Activated effector memory CD4-positive, alpha-beta T cell treated with anti-CD3 and anti-CD28 coated beads, Interleukin-2, amount 50 U/mL, for 16 hours (primary cell): ENCODE data around the gene SVEP1.
"Not testable (repeated sequence)": the region's sequence is repeated elsewhere in the genome, so short reads cannot be mapped to it uniquely, and the experiment has no call there.

Experiments
- DNase-seq: peaks from one replicate; pipeline ENCODE4 v3.0.0-alpha.2; 2020

Gene SVEP1

DNA sequence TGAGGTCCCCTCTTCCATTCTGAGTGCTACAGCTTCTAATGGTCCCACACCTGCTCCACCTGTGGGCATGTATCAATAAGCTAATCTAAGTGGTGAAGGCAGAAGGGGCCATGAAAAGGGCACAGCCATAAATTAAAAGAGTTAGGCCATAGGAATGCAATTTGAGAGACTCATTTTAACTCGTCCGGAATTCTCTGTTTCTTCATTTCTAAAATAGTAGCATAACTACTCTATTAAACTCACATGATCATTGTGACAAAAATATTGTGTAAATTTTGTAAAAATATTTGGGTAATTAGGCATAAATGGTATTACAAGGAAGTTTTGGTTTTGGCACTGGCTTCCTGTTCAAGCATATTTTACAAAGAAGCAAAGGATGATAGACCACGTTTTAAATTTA, 138.7 kb downstream of the SVEP1 start:
- DNase-seq, result no peak

DNA sequence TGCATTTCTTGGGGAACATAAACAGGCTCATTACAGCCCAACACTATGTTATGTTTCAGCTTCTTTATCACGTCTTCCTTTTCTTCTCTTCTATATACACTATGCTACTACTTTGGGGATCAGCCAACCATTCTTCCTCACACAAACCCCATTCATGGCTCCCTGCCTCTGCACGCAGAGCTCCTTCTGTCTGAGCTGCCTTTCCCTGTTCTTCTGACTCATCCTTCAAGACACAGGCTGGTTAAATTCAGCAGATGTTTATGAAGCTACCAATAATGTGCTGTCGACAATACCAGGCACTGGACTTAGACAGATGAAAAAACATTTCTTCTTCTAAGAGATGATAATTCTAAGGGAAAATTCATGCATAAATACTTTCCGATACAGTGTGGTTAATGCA, 139.4 kb downstream of the SVEP1 start:
- no peak for DNase-seq

DNA sequence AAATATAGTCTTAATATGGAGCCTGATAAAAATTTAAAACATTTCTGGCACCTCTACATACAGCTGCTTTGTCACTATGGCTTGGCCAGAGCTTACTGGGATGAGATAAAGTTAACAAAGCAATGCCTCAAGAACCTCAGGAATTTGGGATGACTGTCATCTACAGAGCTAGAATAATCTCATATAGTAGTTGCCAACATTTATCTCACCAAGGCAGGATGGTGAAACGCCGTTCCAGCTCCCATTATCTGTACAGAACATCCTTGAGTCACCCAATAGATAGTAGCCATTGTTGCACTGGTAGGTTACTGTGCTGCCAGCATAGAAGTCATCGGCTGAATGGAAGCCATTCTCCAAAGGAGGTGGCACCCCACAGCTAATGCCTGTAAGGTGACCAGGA, 147.3 kb downstream of the SVEP1 start:
- DNase-seq, result no peak

DNA sequence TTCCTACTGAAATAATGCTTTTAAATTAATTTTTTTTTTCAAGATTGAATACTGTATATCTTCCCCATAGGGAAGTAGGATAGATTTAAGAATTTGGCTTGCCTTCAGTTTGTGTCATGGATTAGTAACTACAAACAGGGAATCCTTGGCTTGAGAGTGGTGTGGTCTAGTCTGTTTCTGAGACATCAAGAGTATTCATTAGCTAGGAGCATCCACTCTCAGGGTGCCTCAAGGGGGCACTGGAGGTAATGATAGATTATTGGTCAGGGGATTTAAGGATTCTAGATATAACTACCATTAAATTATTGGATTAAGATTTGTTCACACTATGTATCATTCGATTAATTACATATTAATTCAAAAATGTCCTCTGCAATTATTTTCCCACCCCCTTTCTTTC, 150.1 kb downstream of the SVEP1 start:
- no peak for DNase-seq

DNA sequence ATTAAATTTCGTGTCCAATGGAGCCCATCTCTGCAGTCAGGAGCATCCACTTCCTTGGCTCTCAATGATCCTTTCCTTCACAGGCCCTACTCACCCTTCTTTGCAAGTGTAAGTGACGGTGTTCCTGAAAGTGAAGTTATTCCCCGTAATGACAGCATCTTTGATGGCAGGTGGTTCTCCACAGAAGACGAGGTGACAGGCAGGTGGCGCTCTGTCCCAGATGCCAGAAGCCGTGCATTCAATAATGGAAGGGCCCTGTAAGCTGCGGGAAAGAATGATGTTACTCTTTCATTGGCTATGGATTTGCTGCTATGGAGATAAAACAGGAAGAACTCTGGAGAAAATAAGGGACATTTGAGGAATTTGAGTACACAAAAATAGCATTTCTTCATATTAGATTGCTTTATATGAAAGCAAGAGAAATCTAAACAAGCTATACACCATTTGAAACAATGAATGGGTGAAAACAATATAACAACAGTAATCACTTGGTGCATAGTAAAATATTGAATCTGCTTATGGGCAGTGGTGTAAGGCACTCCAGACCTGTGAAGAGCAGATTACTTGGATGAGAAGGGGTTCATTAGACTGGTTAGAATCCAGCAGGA, 151.9 kb downstream of the SVEP1 start:
- no peak for DNase-seq

DNA sequence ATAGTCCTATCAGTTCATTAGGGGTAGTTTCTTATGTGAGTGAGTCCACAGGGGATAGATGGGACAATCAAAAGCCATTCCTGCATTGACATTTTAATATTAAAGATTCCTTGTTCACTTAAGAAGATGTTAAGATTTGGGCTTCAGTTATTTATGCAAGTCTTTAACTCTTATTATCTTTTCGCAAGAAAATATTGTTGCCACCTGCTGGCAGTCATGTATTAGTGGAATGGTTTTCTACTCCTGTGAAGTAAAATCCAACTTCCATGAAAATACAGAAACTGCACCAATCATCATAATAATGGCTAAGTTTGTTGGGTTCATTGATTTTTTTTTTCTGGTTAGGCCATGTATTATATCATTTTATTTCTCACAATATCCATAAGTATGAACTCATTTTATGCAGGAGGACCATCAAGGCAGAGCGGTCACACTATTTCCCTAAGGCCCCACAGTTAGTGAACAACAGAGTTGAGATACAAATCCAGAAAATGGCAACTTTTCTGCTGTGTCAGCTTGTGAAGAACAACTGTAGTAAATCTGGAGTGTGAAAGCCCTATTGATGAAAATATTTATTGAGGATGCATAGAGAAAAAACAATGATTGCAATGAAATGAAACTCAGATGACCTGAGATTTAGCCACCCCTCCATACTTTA, 153.4 kb downstream of the SVEP1 start:
- DNase-seq, result no peak

DNA sequence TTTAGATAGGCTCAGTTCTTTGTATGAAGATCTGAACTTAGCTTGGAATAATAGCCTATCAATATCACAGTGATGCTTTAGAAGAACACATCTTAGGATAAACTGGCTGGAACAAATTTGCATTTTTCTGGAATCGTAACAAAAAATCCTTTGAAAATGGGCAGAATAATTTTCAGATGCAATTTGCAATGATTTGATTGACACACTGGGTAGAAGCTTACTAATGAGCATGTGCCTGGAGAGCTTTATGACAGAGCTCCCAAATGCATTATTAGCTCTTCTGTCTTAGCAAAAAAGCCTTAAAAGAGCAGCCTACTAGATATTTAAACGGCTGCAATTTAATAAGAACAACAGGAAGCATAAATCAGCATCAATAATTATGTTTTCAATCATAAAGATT, 165.1 kb downstream of the SVEP1 start:
- DNase-seq, result no peak

DNA sequence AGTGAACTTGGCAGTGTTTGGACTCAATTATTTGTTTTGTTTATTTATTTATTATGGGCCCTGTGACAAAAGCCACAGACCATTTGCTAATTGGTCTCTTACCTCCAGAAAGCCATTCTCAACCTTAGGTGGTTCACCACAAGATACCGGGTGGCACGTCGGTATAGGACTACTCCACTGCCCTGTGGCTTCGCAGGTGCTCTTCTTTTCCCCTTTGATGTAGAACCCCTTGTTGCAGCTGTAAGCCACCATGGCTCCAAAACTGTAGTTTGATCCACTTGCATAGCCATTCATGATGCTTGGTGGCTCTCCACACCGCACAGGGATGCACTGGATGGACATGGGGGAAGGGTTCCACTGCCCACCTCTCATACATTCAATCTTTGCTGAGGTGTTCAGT, 168.6 kb downstream of the SVEP1 start:
- no peak for DNase-seq

DNA sequence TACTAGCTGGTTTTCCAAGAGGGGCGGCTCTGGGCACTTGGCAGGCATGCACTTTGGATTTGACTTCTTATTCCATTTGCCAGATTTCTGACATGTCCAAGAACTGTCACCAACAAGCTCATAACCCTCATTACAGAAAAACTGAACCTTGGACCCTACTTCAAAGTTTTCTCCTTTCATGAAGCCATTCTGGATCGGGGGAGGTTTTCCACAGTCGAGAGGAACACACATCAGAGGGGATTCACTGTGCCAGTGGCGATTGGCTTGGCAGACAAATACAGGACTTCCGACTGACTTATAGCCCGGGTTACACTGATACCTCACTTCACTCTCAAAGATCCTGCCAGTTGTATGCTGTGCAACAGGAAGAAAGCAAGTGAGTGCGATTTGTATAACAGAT, 170.9 kb downstream of the SVEP1 start:
- no peak for DNase-seq

DNA sequence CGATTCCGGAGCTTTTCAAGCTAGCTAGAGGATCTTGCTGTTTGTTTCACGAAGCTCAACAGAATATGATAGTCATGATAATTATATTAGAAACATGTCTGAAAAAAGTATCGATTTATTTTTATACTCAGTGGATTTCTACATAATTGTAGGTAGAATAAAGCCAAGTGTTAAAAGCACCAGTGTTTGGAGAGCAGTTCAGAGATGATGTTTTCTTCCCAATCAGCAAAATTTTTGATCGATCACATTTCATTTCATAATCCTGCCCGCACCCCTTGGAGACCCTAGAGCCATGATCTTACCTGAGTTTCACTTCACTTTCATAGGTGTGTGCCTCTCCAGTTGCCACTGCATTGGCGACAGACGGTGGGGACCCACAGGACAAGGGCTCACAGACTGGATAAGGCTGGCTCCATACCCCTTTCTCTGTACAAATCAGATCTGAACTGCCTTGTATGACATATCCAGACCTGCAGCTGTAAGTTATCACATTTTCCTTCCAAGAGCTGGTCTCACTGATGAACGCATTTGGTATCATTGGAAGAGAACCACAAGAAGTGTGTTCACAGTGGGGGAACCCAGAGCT, 173.6 kb downstream of the SVEP1 start:
- DNase-seq, result no peak

DNA sequence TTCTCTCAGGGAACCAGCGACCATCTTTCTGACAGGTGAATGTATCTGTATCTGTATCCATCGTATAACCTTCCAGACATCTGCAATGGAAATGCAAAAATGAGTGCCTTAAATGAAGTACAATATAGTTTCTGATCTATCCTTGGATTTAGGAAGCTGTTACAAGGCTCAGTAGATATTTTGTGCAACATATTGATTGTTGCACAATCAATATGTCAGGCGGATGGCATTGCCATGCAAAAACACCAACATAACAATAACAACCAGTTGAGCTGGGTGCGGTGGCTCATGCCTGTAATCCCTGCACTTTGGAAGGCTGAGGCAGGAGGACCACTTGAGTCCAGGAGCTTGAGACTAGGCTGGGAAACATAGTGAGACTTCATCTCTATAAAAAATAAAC, 175.1 kb downstream of the SVEP1 start:
- DNase-seq, result no peak

DNA sequence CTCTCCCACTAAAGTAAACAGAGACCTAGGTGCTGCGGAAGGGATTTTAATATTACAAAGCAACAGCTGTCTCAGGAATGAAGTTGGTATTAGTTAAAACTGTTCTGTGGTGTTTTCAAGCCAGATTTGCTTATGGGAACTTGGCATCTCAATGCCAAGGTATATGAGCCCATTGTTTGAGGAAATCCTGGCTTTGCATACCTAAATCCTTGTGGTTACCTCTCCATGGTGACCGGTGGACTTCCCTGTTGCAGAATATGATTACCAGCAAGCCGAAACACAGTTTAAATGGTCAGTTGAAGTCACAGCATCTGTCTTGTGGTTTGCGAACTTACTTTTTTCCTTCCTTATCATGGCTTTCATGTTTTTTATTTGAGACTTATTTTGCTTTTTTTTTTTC, 179.6 kb downstream of the SVEP1 start:
- no peak for DNase-seq

DNA sequence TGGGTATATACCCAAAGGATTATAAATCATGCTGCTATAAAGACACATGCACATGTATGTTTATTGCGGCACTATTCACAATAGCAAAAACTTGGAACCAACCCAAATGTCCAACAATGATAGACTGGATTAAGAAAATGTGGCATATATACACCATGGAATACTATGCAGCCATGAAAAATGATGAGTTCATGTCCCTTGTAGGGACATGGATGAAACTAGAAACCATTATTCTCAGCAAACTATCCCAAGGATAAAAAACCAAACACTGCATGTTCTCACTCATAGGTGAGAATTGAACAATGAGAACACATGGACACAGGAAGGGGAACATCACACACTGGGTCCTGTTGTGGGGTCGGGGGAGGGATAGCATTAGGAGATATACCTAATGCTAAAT, 180.5 kb downstream of the SVEP1 start:
- not testable (repeated sequence) for DNase-seq

DNA sequence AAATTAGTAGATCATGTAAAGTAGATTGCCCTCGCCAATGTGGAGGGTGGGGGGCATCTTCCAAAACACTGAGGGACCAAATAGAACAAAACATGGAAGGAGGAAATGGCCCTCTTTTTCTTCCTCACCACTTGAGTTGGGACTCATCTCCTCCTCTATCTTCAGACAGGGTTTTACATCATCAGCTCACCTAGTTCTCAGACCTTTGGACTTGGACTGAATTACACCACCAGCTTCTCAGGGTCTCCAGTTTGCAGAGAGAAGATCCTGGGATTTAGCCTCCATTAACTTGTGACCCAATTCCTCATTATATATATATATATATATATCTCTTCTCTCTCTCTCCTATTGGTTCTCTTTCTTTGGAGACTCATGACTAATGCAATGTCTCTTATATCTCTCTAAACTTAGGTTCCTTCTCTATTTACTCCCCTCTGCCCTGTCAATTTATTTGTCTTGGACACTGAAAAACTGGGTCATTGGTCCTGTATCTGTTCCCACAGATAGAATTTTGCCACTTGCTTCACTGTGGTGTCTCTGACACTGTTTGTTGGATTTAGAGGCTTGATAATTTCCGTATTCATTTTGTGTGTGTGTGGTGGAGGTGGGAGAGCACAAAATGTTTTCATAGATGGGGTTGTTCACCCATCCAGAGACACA, 187.6 kb downstream of the SVEP1 start:
- no peak for DNase-seq

DNA sequence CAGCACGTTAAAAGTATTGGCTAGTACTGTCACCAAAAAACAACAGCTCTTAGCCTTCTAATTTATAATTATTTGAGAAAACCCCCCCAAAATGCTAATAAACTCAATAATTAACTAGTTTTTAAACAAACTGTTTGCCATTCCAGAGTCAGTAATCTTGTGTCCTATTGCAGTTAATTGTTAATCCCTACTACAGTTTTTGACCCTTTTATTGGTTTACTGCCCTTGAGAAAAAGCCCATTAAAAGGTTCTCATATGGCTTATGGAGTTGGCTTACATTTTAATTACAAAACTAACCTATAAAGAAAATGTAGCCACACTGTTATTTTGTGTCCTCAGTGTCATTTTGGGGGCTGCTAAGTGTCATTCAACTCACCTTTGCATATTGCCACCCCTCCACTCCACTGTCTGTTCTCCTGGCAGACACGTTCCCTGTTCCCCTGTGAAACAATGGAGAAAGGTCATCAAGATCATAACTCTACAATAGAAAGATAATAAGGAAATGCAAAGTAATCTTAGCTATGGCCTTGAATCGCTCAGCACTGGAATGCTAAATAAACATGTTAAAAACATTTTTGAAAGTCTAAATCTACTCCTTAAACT, 190.3 kb downstream of the SVEP1 start:
- DNase-seq, result no peak

DNA sequence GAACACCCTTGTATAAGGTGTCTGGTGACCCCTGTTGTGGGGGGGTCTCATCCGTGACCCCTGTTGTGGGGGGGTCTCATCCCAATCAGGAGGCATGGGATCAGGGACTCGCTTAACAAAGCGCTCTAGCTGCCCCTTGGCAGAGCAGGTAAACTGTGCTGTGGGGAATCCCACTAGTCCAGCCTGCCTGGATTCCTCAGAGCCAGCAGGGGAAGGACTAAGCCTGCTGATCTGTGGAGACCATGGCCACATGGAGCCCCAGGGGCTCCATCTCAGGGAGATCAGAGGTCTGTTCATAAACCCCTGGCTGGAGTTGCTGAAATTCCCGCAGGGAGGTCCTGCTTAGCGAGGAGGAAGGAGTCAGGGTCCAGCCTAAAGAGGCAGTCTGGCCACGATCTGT, 196.1 kb downstream of the SVEP1 start:
- DNase-seq, result no peak

DNA sequence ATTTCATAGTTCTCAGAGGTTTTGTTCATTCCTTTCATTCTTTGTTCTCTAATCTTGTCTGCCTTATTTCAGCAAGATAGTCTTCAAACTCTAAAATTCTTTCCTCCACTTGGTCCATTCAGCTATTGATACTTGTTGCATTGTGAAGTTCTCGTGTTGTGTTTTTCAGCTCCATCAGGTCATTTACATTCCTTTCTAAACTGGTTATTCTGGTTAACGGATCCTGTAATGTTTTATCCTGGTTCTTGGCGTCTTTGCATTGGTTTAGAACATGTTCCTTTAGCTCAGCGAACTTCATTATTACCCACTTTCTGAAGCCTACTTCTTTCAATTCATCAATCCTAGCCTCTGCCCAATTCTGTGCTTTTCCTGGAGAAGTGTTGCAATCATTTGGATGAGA, 196.8 kb downstream of the SVEP1 start:
- no peak for DNase-seq

DNA sequence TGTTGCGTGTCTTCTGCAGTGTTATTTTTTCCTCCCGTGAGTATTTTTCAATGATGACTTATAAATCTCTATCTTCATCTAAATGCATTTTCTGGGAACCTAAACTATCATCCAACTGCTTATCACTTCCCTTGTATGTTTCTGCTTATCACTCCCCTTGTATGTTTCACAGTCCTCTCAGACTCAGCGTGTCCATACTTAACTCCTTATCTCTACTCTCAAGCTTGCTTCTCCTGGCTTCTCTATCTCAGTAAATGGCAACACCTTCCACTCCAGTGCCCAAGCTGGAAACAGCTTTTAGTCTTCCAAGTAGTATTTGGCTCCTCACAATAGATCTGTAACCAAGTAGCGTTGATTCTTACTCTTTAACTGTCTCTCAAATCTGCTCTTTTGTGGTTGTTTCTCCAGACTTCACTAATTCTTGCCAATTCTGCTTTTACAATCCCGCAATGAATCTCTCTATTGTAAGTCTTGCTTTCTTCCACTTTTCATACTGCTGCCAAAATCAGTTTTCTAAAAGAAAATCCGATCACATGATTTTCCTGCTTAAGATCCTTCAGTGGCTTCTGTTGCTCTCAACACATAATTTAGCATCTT, 208.0 kb downstream of the SVEP1 start:
- no peak for DNase-seq

DNA sequence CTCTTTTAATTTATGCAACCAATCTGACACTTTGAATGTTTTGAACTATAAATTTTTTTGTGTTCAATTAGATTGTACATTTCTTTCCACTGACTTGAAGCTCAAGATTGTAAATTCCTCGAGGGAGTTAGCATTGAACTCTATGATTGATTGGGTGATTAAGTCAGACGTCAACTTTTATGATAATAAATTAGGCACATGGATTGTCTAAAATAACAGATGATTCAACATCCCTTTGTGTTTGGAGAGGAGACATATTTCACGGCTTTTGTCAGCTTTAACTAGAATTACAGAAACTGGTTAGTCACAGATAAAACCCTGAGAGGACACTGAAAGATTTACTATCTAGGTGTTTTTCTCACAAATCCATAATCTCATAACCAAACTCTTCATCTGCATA, 209.2 kb downstream of the SVEP1 start:
- DNase-seq, result no peak

DNA sequence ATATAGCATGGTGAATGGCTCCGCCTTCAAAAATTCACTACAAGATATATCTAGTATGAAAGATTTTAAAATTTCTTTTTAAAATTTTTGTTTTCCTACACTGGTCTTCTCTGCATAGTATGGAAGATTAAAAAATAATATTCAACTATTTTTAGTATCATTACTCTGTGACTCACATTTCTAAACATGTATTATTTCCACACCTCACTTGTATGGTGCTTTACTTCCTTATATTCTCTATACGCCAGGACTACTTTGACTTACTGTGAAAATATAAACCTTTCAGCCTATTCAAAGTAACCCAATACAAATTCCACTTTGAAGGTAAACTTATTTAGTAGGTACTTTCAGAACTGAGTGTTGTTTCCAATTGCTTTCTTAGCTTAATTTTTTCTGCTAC, 215.1 kb downstream of the SVEP1 start:
- DNase-seq, result no peak

DNA sequence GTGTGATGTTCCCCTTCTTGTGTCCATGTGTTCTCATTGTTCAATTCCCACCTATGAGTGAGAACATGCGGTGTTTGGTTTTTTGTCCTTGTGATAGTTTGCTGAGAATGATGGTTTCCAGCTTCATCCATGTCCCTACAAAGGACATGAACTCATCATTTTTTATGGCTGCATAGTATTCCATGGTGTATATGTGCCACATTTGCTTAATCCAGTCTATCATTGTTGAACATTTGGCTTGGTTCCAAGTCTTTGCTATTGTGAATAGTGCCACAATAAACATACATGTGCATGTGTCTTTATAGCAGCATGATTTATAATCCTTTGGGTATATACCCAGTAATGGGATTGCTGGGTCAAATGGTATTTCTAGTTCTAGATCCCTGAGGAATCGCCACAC, 220.5 kb downstream of the SVEP1 start:
- DNase-seq, result not testable (repeated sequence)

DNA sequence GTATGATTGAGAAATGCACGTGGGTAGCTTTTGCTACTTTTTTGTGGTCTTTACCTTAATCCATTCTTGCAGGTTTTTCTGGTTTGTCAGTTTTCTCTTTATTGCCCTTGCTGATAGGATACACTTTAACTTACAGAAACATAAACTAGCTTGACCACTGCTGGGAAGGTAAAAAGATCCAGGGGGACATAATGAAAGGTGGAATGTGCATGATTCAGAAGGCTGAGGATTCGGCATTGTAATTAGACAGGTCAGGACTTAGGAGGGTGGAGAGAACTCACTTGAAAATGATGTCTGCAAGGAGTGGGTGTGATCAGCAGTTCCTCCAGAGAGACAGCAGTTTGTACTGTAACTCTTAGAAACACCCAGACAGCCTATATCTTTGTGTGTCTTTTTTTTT, 222.0 kb downstream of the SVEP1 start:
- DNase-seq, result no peak

DNA sequence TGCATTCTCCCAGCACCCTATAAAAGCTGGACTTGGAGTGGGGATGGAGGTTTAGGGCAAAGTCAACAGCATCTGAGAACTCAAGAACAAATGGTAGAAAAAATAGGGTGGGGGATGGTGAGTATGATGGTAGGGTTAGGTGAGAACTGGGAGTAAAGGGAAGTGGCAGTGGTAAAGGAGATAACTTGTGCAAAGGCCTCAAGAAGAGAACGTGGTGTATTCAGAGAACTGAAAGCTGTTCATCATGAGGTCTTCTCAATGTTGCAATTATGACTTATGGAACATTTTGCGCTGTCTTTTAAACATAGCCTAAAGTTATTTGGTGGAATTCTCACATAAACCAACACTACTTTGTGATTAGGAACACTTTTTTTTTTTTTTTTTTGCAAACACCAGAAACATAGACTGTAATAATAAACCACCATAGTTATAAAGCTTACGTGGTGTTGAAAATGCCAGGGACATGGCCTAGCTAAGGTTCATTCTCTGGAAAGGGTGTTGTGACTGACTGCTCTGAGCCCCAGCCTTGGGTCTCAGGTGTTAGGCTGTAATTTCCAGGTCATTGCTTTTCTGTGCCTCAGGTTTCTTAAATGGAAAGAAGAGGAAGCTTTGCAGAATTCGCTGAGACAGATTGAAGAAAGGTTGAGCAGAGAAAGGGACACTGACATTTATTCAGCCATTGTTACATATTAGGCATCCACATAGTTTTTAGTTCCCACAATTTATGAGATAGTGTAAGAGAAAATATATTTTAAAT, 222.7 kb downstream of the SVEP1 start:
- no peak for DNase-seq
